ENCODE data around the gene CCDC134. TPM values are rescaled to one million over a fixed set of nuclear protein-coding genes. Genes with fewer than 3 reads are reported as not detected.
"Not testable (repeated sequence)": the region's sequence is repeated elsewhere in the genome, so short reads cannot be mapped to it uniquely, and the experiment has no call there.

Gene CCDC134
- total and polyA plus RNA-seq, 2 of the 8 experiments (the other 6 are each of a cell fraction or from before 2014, with no cell fraction given): 7.7 to 20.0 TPM

DNA sequence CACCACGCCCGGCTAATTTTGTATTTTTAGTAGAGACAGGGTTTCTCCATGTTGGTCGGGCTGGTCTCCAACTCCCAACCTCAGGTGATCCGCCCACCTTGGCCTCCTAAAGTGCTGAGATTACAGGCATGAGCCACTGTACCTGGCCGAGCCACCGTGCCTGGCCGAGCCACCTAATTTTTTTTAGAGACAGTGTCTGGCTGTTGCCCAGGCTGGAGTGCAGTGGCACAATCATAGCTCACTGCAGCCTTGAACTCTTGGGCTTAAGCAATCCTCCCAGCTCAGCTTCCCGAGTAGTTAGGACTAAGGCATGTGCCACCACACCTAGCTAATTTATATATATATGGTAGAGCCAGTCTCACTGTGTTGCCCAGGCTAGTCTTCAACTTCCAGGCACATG is 35.0 kb downstream of the CCDC134 start:
- peaks cover 40 to 66% of the 10 kb centered on the region in 2 experiments for H3K79me2 ChIP-seq (ENCODE audit: control insufficient read depth in 1 of 2, insufficient read depth in 2 of 2, low read length in 2 of 2)
- WGBS, 2 experiments (ENCODE audit: extremely low coverage in 1 of 2, insufficient coverage in 1 of 2, insufficient read length in 1 of 2, insufficient replicate concordance in 2 of 2, low coverage in 1 of 2, low lambda C conversion rate in 2 of 2, missing lambda C conversion rate in 1 of 2): 95% methylated on average over 6 of the region's 8 CpGs; no CpG with 5 or more reads in 1 of the 2 experiments
- not testable (repeated sequence) for H3K27ac ChIP-seq (ENCODE audit: low read depth, low read length)

More for the DNA sequence above, 35.0 kb downstream of the CCDC134 start:
- not testable (repeated sequence) for H3K9ac ChIP-seq (replicated peaks in 1 of 4; ENCODE audit: extremely low read depth in 1 of 4, low read depth in 3 of 4, low read length in 3 of 4); H3K18ac ChIP-seq (ENCODE audit: extremely low read depth, low read length); H3K14ac ChIP-seq (ENCODE audit: insufficient read length); H4K8ac ChIP-seq (ENCODE audit: extremely low read depth, insufficient read depth, low read length); H2BK5ac ChIP-seq (ENCODE audit: low read depth, low read length); H3K56ac ChIP-seq (replicated peaks; ENCODE audit: insufficient read length, low read depth, low read length); H2BK20ac ChIP-seq (ENCODE audit: low read length); H4K5ac ChIP-seq (ENCODE audit: insufficient read length, low read depth, low read length); H2BK12ac ChIP-seq (ENCODE audit: low read depth, low read length); H2AFZ ChIP-seq (ENCODE audit: low read length); H3K4me2 ChIP-seq (ENCODE audit: insufficient read depth in 1 of 2, low read depth in 2 of 2, low read length in 2 of 2); H3K23me2 ChIP-seq (ENCODE audit: low read depth, low read length); H3K27me3 ChIP-seq (replicated peaks in 1 of 4; ENCODE audit: control insufficient read depth in 3 of 4, extremely low read depth in 1 of 4, insufficient read depth in 3 of 4, low read length in 3 of 4); H2BK15ac ChIP-seq (ENCODE audit: low read length); FAIRE-seq; H3K4me3 ChIP-seq (ENCODE audit: extremely low read depth in 1 of 4, insufficient read depth in 2 of 4, low read depth in 3 of 4, low read length in 4 of 4); H2AK5ac ChIP-seq (ENCODE audit: low read depth, low read length); H4K91ac ChIP-seq (replicated peaks; ENCODE audit: insufficient read length, low read length); DNase-seq (ENCODE audit: low read depth in 1 of 2, low spot score in 2 of 2); H3K9me3 ChIP-seq (ENCODE audit: insufficient read depth in 2 of 2, low read depth in 1 of 2, low read length in 1 of 2); H3K4ac ChIP-seq (replicated peaks; ENCODE audit: insufficient read length, low read depth, low read length); H3K23ac ChIP-seq (ENCODE audit: insufficient read length); H2BK120ac ChIP-seq (replicated peaks; ENCODE audit: low read depth, low read length); H3K4me1 ChIP-seq (replicated peaks in 1 of 4; ENCODE audit: control insufficient read depth in 3 of 4, insufficient read depth in 4 of 4, low read length in 3 of 4)
- Histone ChIP-seq H3K36me3 (ENCODE audit: control insufficient read depth in 2 of 4, insufficient read depth in 4 of 4, low read length in 3 of 4) (peaks cover 5 to 34% (median 22%) of the 10 kb centered on the region in 4 experiments), H3K79me1 (ENCODE audit: low read depth, low read length) (peaks cover 12% of the 10 kb centered on the region; the same call in 1 of the 2 replicates), H4K20me1 (replicated peaks in 1 of 2; ENCODE audit: control insufficient read depth in 1 of 2, insufficient read depth in 2 of 2, low read length in 2 of 2) (peaks cover 3 to 14% of the 10 kb centered on the region in 2 experiments)
- ChIA-PET POLR2A (ENCODE audit: partially characterized antibody) (interaction anchor here (8.5 kb wide), 1 partner anchor 8 kb away, joined by 85 read pairs; no protein-coding TSS in a partner anchor), CTCF (ENCODE audit: partially characterized antibody) (interaction anchor here (0.7 to 6.0 kb wide), 4 partner anchors 11 to 1328 kb away, joined by 3 to 27 read pairs (median 13); no protein-coding TSS in a partner anchor)

All from H1 (cell line).